PC-3 (cell line): Measurements from ENCODE around the gene ANKRD11. TPM values are rescaled to one million over a fixed set of nuclear protein-coding genes. Genes with fewer than 3 reads are reported as not detected.

Experiments used
- ATAC-seq: fragments of 200-7000 bp; cut with Tn5 transposase; 2 replicates; pipeline ENCODE4 v1.9.1; 2020; ENCODE audit warnings: mild to moderate bottlenecking, moderate library complexity
- BruUV-seq: library from RNA; stranded (reverse); fragments of 400-500 nt; replicated peaks from 2 replicates; lab custom pipeline; 2021; lab: Mats Ljungman, UMichigan
- CTCF ChIA-PET: fragments of 300-600 bp; sonication (Branson Sonifier 250); formaldehyde crosslinking; loops from one replicate; lab custom pipeline; 2022; ENCODE audit warnings: antibody characterized with exemption; lab: Charles Lee
- POLR2A ChIA-PET: fragments of 300-600 bp; sonication (Branson Sonifier 250); formaldehyde crosslinking; loops from one replicate; lab custom pipeline; 2022; ENCODE audit warnings: antibody characterized with exemption; ENCODE audit not compliant: unreplicated experiment; lab: Charles Lee
- DNase-seq: peaks from one replicate; pipeline ENCODE4 v3.0.0-alpha.2; 2015
- H2AFZ ChIP-seq: fragments of 300-600 bp; sonication (generic); 2 replicates; pipeline ENCODE4 v1.6.0; 2016; ENCODE audit warnings: antibody characterized with exemption, low read length
- H3F3A ChIP-seq: fragments of 300-600 bp; sonication (generic); one replicate; pipeline ENCODE4 v1.6.0; 2017; ENCODE audit warnings: antibody characterized with exemption, low read length, control low read depth, mild to moderate bottlenecking; ENCODE audit not compliant: unreplicated experiment
- H3K27ac ChIP-seq: fragments of 300-600 bp; sonication (generic); 2 replicates; pipeline ENCODE4 v1.5.1; 2016; ENCODE audit warnings: mild to moderate bottlenecking, low read length
- H3K27me3 ChIP-seq: fragments of 300-600 bp; sonication (generic); 2 replicates; pipeline ENCODE4 v1.6.1; 2016; ENCODE audit warnings: low read length, mixed read lengths
- H3K36me3 ChIP-seq: fragments of 300-600 bp; sonication (generic); 2 replicates; pipeline ENCODE4 v1.6.1; 2016; ENCODE audit warnings: low read depth, mixed run types, low read length, mixed read lengths
- H3K4me1 ChIP-seq: fragments of 300-600 bp; sonication (generic); 2 replicates; pipeline ENCODE4 v1.5.1; 2016; ENCODE audit warnings: low read length; ENCODE audit not compliant: insufficient read depth
- H3K4me2 ChIP-seq: fragments of 300-600 bp; sonication (generic); 2 replicates; pipeline ENCODE4 v1.6.0; 2016; ENCODE audit warnings: low read length
- H3K4me3 ChIP-seq: fragments of 300-600 bp; sonication (generic); 2 replicates; pipeline ENCODE4 v1.5.1; 2016; ENCODE audit warnings: mild to moderate bottlenecking, low read length, mixed read lengths
- H3K79me2 ChIP-seq: fragments of 300-600 bp; sonication (generic); 2 replicates; pipeline ENCODE4 v1.6.1; 2017; ENCODE audit warnings: low read length, mixed read lengths
- H3K9ac ChIP-seq: fragments of 300-600 bp; sonication (generic); 2 replicates; pipeline ENCODE4 v1.6.0; 2016; ENCODE audit warnings: mild to moderate bottlenecking, low read length
- H3K9me2 ChIP-seq: fragments of 300-600 bp; sonication (generic); replicated peaks from 2 replicates; pipeline ENCODE4 v1.6.1; 2016; ENCODE audit warnings: mixed run types, low read length, mixed read lengths
- H3K9me3 ChIP-seq: fragments of 300-600 bp; sonication (generic); 2 replicates; pipeline ENCODE4 v1.6.1; 2016; ENCODE audit warnings: low read length, mixed read lengths
- H4K20me1 ChIP-seq: fragments of 300-600 bp; sonication (generic); 2 replicates; pipeline ENCODE4 v1.6.1; 2016; ENCODE audit warnings: low read length, mixed read lengths
- EZH2 ChIP-seq: fragments of 300-600 bp; sonication (generic); IDR thresholded peaks from one replicate; pipeline ENCODE4 v1.6.1; 2017; ENCODE audit warnings: antibody characterized with exemption, mild to moderate bottlenecking, low read length; ENCODE audit not compliant: unreplicated experiment
- EZH2phosphoT487 ChIP-seq: fragments of 300-600 bp; sonication (generic); IDR thresholded peaks from 2 replicates; pipeline ENCODE4 v1.6.1; 2018; ENCODE audit warnings: mild to moderate bottlenecking, antibody characterized with exemption, low read length, borderline replicate concordance
- intact Hi-C: fragments of 100-400 bp; cut with micrococcal nuclease; formaldehyde crosslinking; loops from 2 replicates; pipeline ENCODE4 v1.9.0; 2023
- total RNA-seq: library from RNA; depleted of rRNA; stranded (reverse); fragments of >200 nt; gene quantifications from 2 replicates; pipeline ENCODE4 v1.2.3, GENCODE V29; 2014
- TF ChIP-seq, protein P1 (sequence below): fragments of 300-600 bp; sonication (generic); conservative IDR thresholded peaks from 2 replicates; pipeline ENCODE4 v1.5.1; 2017; ENCODE audit warnings: antibody characterized with exemption, low read depth, mild to moderate bottlenecking, low read length

The ANKRD11 gene
- total RNA-seq, 1 experiment from 2014 or later: 65.0 TPM

DNA sequence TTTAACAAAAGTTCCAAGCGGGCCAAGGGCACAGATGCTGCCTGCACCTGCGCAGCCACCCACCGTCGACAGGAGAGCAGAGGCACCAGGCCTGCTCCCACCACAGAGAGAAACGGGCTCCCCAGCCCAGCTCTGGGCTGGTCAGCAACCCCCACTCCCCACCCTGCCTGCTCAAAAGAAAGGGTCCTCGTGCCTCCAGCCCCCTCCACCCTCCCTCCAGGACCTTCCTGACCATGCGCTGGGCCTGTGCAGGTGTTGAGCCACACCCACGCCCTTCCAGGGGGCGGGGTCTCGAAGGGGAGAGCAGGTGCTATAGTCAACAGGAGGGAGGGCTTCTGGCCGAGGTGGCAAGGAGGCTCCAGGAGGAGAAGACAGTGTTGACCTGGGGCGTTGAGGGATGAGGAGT, 247.6 kb downstream of the ANKRD11 start:
- Histone ChIP-seq H3K27ac (no peak overlapping the region), H3K27me3 (no peaks in the 10 kb centered on the region), H3K9ac (no peak overlapping the region), H3K4me3 (no peak overlapping the region), H2AFZ (no peak overlapping the region), H3K9me3 (no peaks in the 10 kb centered on the region), H3K9me2 (no peaks in the 10 kb centered on the region), H3K36me3 (no peaks in the 10 kb centered on the region), H3F3A (no peaks in the 10 kb centered on the region), H3K79me2 (peaks cover 8% of the 10 kb centered on the region), H3K4me2 (no peak overlapping the region), H3K4me1 (no peaks in the 10 kb centered on the region), H4K20me1 (no peaks in the 10 kb centered on the region)
- ATAC-seq (no peak), DNase-seq (no peak)
- POLR2A ChIA-PET: no interaction called here
- CTCF ChIA-PET: no interaction called here
- TSS peak; percentile 5 for BruUV-seq
- intact Hi-C loops: no loop called here
- TF ChIP-seq EZH2phosphoT487: no peak
- no peak for TF ChIP-seq EZH2
- TF ChIP-seq, protein P1, sequence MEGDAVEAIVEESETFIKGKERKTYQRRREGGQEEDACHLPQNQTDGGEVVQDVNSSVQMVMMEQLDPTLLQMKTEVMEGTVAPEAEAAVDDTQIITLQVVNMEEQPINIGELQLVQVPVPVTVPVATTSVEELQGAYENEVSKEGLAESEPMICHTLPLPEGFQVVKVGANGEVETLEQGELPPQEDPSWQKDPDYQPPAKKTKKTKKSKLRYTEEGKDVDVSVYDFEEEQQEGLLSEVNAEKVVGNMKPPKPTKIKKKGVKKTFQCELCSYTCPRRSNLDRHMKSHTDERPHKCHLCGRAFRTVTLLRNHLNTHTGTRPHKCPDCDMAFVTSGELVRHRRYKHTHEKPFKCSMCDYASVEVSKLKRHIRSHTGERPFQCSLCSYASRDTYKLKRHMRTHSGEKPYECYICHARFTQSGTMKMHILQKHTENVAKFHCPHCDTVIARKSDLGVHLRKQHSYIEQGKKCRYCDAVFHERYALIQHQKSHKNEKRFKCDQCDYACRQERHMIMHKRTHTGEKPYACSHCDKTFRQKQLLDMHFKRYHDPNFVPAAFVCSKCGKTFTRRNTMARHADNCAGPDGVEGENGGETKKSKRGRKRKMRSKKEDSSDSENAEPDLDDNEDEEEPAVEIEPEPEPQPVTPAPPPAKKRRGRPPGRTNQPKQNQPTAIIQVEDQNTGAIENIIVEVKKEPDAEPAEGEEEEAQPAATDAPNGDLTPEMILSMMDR: no peak

DNA sequence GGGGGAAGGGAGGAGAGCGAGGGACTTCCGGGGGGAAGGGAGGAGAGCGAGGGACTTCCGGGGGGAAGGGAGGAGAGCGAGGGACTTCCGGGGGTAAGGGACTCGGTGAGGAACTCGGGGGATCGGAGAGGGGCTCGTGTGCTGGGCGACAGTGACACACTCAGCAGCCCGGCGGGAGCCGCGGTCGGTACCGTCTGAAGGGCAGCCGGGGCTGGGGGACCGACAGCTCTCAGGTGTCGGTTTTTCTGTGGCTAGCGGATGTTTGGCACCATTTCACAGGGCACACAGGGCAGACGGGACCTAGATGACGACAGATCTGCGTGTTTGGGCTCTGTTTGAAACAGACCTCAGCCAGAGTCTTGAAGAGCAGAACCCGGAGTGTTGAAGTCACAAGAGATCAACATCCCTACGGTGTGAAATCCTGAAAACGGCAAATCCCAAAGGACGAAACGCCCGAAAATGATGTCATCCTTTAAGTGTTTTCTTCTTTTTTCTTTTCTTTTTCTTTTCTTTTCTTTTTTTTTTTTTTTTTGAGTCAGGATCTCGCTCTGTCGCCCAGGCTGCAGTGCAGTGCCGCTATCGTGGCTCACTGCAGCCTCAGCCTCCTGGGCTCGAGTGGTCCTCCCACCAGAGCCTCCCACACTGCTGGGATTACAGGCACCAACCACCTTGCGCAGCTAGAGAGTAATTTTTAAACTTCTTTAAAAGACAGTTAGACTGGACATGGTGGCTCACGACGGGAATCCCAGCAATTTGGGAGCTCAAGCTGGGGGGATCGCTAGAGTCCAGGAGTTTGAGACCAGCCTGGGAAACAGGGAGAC, 249.0 kb downstream of the ANKRD11 start:
- peak; percentile 33 for DNase-seq
- no peaks in the 10 kb centered on the region for H3K36me3 ChIP-seq
- peak overlapping the region; percentile 86 for H3K9ac ChIP-seq
- ChIA-PET CTCF (no interaction called here), POLR2A (no interaction called here)
- H3K9me2 ChIP-seq: no peaks in the 10 kb centered on the region
- no peaks in the 10 kb centered on the region for H4K20me1 ChIP-seq
- H3K4me2 ChIP-seq: peak overlapping the region; percentile 97
- ATAC-seq: peak; percentile 73
- peak overlapping the region; percentile 60 for H2AFZ ChIP-seq
- no peaks in the 10 kb centered on the region for H3F3A ChIP-seq
- peaks cover 8% of the 10 kb centered on the region for H3K79me2 ChIP-seq
- intact Hi-C loops: no loop called here
- H3K4me3 ChIP-seq: peak overlapping the region; percentile 74
- H3K27me3 ChIP-seq: no peaks in the 10 kb centered on the region
- H3K4me1 ChIP-seq: no peaks in the 10 kb centered on the region
- TSS peak; percentile 95 for BruUV-seq
- H3K27ac ChIP-seq: peak overlapping the region; percentile 75
- no peak for TF ChIP-seq EZH2phosphoT487
- TF ChIP-seq EZH2: no peak
- no peaks in the 10 kb centered on the region for H3K9me3 ChIP-seq

- CTCF ChIA-PET: no interaction called here
- BruUV-seq: no TSS peak
- no peak overlapping the region for H2AFZ ChIP-seq
- intact Hi-C loops: no loop called here
- no peaks in the 10 kb centered on the region for H3K27me3 ChIP-seq
- POLR2A ChIA-PET: no interaction called here
- H3K27ac ChIP-seq: no peak overlapping the region
- peaks cover 8% of the 10 kb centered on the region for H3K79me2 ChIP-seq
- H3K4me2 ChIP-seq: no peak overlapping the region
- no peak; the same call in 1 of the 2 replicates for ATAC-seq
- peak; percentile 15 for DNase-seq
- H3K4me1 ChIP-seq: no peaks in the 10 kb centered on the region
- no peaks in the 10 kb centered on the region for H3K36me3 ChIP-seq
- TF ChIP-seq, protein P1: no peak
- no peak for TF ChIP-seq EZH2
- TF ChIP-seq EZH2phosphoT487: no peak
- H3F3A ChIP-seq: no peaks in the 10 kb centered on the region
- H3K9me2 ChIP-seq: no peaks in the 10 kb centered on the region
- no peaks in the 10 kb centered on the region for H3K9me3 ChIP-seq
- H3K4me3 ChIP-seq: no peak overlapping the region
- no peak overlapping the region for H3K9ac ChIP-seq
- H4K20me1 ChIP-seq: no peaks in the 10 kb centered on the region
These were observed 252.6 kb downstream of the ANKRD11 start for GRCh38 chr16:89237733-89238132.
